HG02885 (cell line): ENCODE measurements around the gene ZSWIM4.

Source experiments
- ATAC-seq: cut with Tn5 transposase; IDR thresholded peaks from one replicate; pipeline ENCODE4 v1.9.1; 2021; ENCODE audit warnings: mild to moderate bottlenecking; ENCODE audit not compliant: unreplicated experiment, poor library complexity

ZSWIM4 gene

GRCh38 chr19:13804830-13805683 lies 9.8 kb downstream of the ZSWIM4 start:
- no peak for ATAC-seq

GRCh38 chr19:13806728-13807127 lies 11.5 kb downstream of the ZSWIM4 start:
- ATAC-seq = no peak

- no peak for ATAC-seq
These were observed 12.3 kb downstream of the ZSWIM4 start for GRCh38 chr19:13807421-13808021.

- ATAC-seq = no peak
These were observed 13.6 kb downstream of the ZSWIM4 start for GRCh38 chr19:13808856-13809255.

GRCh38 chr19:13812544-13812943 lies 17.3 kb downstream of the ZSWIM4 start:
- no peak for ATAC-seq

GRCh38 chr19:13813147-13813546 lies 17.9 kb downstream of the ZSWIM4 start:
- ATAC-seq = no peak

GRCh38 chr19:13814550-13814949 lies 19.3 kb downstream of the ZSWIM4 start:
- ATAC-seq = no peak

GRCh38 chr19:13817018-13817614 lies 21.9 kb downstream of the ZSWIM4 start:
- no peak for ATAC-seq

- no peak for ATAC-seq
These were observed 22.6 kb downstream of the ZSWIM4 start for GRCh38 chr19:13817615-13818371.

GRCh38 chr19:13819238-13819637 lies 24.0 kb downstream of the ZSWIM4 start:
- ATAC-seq = no peak

GRCh38 chr19:13821292-13821691 lies 26.0 kb downstream of the ZSWIM4 start:
- ATAC-seq = no peak

- no peak for ATAC-seq
These were observed 28.0 kb downstream of the ZSWIM4 start for GRCh38 chr19:13823256-13823655.

GRCh38 chr19:13823901-13824300 lies 28.7 kb downstream of the ZSWIM4 start:
- ATAC-seq = no peak

- ATAC-seq = no peak
These were observed 29.5 kb downstream of the ZSWIM4 start for GRCh38 chr19:13824703-13825102.

- no peak for ATAC-seq
These were observed 30.5 kb downstream of the ZSWIM4 start for GRCh38 chr19:13825489-13826441.

GRCh38 chr19:13826652-13827235 lies 31.5 kb downstream of the ZSWIM4 start:
- no peak for ATAC-seq

- ATAC-seq = no peak
These were observed 32.4 kb downstream of the ZSWIM4 start for GRCh38 chr19:13827656-13828055.

GRCh38 chr19:13830114-13830740 lies 35.0 kb downstream of the ZSWIM4 start:
- no peak for ATAC-seq
